Thyroid gland (tissue), 4 donors: ENCODE data around the gene FRMD4B. TPM values are rescaled to one million over a fixed set of nuclear protein-coding genes. Genes with fewer than 3 reads are reported as not detected.

Experiments used
- DNase-seq, 2 donors: peaks; one replicate each; pipeline ENCODE4 v3.0.0-alpha.2; 2019
- H3K27ac ChIP-seq, 3 donors: fragments of 200-600 bp; sonication (generic); 1 replicate in 2 of 3; 2 replicates in 1 of 3; pipeline ENCODE4 v1.5.1; 2016 to 2019; ENCODE audit warnings: mild to moderate bottlenecking in 1 of 3, moderate library complexity in 1 of 3
- H3K27me3 ChIP-seq: fragments of 200-600 bp; sonication (generic); one replicate; pipeline ENCODE4 v1.5.1; 2019
- H3K36me3 ChIP-seq, 2 donors: fragments of 200-600 bp; sonication (generic); one replicate each; pipeline ENCODE4 v1.5.1; 2016 to 2019
- H3K4me1 ChIP-seq, 2 donors: fragments of 200-600 bp; sonication (generic); one replicate each; pipeline ENCODE4 v1.5.1; 2017 to 2019
- H3K4me3 ChIP-seq, 3 donors: fragments of 200-600 bp; sonication (generic); replicated peaks in 1 of 3; 1 replicate in 2 of 3; 2 replicates in 1 of 3; pipeline ENCODE4 v1.5.1; 2016; ENCODE audit warnings: mild to moderate bottlenecking in 1 of 3
- H3K9me3 ChIP-seq: fragments of 200-600 bp; sonication (generic); one replicate; pipeline ENCODE4 v1.5.1; 2017
- POLR2A ChIP-seq, 2 donors: fragments of 450-650 bp; IDR thresholded peaks; one replicate each; pipeline ENCODE4 v1.6.1; 2017; ENCODE audit warnings: antibody characterized with exemption in 2 of 2, mild to moderate bottlenecking in 2 of 2, moderate library complexity in 1 of 2
- WGBS, 2 donors: methylation state at CpG; one replicate each; pipeline ENCODE4 v1.1.5; 2017; 5-methylcytosine and 5-hydroxymethylcytosine counted together
- intact Hi-C: fragments of 100-400 bp; cut with DNase I; formaldehyde crosslinking; loops from one replicate; pipeline ENCODE4 v1.15.1; 2023
- total RNA-seq, 4 donors: library from RNA; depleted of rRNA; stranded (reverse); fragments of >200 nt; gene quantifications; one replicate each; pipeline ENCODE4 v1.2.3, GENCODE V29; 2016
- TF ChIP-seq, protein P1 (sequence below), 6 experiments: fragments of 200-600 bp in 3 of 6; fragments of 450-650 bp in 3 of 6; sonication (generic) in 3 of 6; IDR thresholded peaks; one replicate each; pipeline ENCODE4 v1.5.1; 2016 to 2019; ENCODE audit warnings: antibody characterized with exemption in 6 of 6, mild to moderate bottlenecking in 2 of 6, inconsistent platforms in 1 of 6, moderate library complexity in 1 of 6

The FRMD4B gene
- total RNA-seq, 4 donors from 2014 or later, result 109 to 224 (median 161) TPM

DNA sequence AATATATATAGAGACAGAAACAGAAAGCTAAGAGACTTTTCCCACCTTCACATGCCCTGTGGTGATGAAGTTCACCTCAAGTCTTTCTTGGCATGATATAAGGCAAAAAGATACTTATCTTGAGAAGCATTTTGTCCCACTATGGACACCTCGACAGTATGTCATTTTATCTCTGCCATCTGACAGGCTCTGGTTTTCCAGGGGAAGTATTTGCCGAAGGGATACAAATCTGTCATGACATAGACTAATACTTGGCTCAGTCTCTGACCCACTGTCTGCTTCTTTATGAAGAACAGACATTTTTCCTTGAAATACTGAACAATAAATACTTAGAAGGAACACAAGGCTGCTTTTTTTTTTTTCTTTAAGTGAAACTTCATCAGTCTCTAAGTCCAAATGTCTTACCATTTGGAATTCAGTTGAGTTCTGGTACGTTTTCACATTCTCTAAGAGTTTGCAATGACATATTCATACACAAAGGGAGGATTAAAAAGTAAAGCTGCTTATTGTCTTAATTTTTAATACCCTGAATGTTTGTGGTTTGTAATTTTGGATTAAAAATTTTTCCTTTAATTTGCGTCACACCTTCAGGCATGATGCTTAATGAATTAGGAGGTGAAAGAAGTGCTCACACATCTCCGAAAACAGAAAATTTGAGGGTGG, 175.7 kb downstream of the FRMD4B start:
- TF ChIP-seq, protein P1, sequence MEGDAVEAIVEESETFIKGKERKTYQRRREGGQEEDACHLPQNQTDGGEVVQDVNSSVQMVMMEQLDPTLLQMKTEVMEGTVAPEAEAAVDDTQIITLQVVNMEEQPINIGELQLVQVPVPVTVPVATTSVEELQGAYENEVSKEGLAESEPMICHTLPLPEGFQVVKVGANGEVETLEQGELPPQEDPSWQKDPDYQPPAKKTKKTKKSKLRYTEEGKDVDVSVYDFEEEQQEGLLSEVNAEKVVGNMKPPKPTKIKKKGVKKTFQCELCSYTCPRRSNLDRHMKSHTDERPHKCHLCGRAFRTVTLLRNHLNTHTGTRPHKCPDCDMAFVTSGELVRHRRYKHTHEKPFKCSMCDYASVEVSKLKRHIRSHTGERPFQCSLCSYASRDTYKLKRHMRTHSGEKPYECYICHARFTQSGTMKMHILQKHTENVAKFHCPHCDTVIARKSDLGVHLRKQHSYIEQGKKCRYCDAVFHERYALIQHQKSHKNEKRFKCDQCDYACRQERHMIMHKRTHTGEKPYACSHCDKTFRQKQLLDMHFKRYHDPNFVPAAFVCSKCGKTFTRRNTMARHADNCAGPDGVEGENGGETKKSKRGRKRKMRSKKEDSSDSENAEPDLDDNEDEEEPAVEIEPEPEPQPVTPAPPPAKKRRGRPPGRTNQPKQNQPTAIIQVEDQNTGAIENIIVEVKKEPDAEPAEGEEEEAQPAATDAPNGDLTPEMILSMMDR (IDR thresholded peaks at IDR 0.05), result no peak
- no peak for TF ChIP-seq POLR2A (IDR thresholded peaks at IDR 0.05)
- Histone ChIP-seq H3K36me3 (no peaks in the 10 kb centered on the region), H3K27me3 (no peaks in the 10 kb centered on the region), H3K9me3 (no peaks in the 10 kb centered on the region), H3K4me3 (no peak overlapping the region), H3K4me1 (no peaks in the 10 kb centered on the region), H3K27ac (no peak overlapping the region)
- intact Hi-C loops, result no loop called here
- DNase-seq, result no peak
- 91 to 93% methylated on average over 5 of the region's 5 CpGs for WGBS, 2 donors

DNA sequence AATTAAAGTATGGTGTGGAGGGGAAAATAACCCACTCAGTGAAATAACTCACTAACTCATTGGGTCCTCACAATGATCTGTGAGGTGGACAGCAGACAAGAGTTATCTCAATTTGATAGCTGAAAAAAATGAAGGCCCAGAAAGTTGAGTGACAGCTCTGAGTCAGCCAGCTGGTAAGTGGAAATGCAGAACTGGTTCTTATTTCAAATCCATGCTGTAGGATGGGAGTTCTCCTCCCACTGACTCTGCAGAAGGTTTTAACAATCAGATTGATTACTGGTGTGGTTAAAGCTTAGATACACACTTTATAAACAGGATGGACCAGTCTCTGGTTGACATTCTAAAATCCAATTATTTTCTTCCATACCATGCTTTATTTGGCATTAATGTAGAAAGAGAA, 176.5 kb downstream of the FRMD4B start:
- no peaks in the 10 kb centered on the region for H3K4me1 ChIP-seq
- no peaks in the 10 kb centered on the region for H3K9me3 ChIP-seq
- no peak overlapping the region for H3K27ac ChIP-seq
- no peaks in the 10 kb centered on the region for H3K36me3 ChIP-seq
- no peaks in the 10 kb centered on the region for H3K27me3 ChIP-seq
- no peak for DNase-seq
- TF ChIP-seq POLR2A (IDR thresholded peaks at IDR 0.05), result no peak
- TF ChIP-seq, protein P1 (IDR thresholded peaks at IDR 0.05), result no peak
- no peak overlapping the region for H3K4me3 ChIP-seq
- intact Hi-C loops, result no loop called here

DNA sequence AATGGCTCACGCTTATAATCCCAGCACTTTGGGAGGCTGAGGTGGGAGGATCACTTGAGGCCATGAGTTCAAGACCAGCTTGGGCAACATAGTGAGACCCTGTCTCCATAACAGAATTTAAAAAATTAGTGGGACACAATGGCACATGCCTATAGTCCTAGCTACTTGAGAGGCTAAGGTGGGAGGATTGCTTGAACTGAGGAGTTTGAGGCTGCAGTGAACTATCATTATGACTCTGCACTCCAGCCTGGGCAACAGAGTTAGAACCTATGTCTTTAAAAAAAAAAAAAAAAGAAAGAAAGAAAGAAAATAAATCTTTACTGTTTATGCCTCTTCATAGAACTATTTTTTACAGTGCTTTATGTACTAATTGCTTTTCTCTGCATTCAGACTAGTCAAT, 178.9 kb downstream of the FRMD4B start:
- TF ChIP-seq, protein P1 (IDR thresholded peaks at IDR 0.05), result no peak
- no peak for TF ChIP-seq POLR2A (IDR thresholded peaks at IDR 0.05)
- H3K27ac ChIP-seq, result no peak overlapping the region
- no peak overlapping the region for H3K4me3 ChIP-seq
- H3K27me3 ChIP-seq, result no peaks in the 10 kb centered on the region
- no peaks in the 10 kb centered on the region for H3K36me3 ChIP-seq
- intact Hi-C loops, result no loop called here
- H3K9me3 ChIP-seq, result no peaks in the 10 kb centered on the region
- H3K4me1 ChIP-seq, result peaks cover 0 to 1% of the 10 kb centered on the region in 2 donors
- DNase-seq, result no peak
- 96 to 100% methylated on average over 1 of the region's 1 CpG for WGBS, 2 donors

DNA sequence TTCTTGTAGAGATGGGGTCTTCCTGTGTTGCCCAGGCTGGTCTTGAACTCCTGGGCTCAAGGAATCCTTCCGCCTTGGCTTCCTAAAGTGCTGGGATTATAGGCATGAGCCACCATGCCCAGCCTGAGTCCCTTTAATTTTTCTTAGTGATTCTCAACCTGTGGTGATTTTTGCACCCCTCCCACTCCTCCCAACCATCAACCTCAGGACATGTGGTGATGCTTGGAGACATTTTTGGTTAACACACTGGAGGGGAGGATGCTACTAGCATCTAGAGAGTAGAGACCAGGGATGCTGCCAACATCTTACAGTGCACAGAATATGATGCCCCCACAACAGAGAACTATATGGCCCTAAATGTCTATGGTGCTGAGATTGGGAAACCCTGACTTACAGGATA, 180.5 kb downstream of the FRMD4B start:
- H3K4me3 ChIP-seq, result no peak overlapping the region
- intact Hi-C loops, result no loop called here
- no peaks in the 10 kb centered on the region for H3K9me3 ChIP-seq

DNA sequence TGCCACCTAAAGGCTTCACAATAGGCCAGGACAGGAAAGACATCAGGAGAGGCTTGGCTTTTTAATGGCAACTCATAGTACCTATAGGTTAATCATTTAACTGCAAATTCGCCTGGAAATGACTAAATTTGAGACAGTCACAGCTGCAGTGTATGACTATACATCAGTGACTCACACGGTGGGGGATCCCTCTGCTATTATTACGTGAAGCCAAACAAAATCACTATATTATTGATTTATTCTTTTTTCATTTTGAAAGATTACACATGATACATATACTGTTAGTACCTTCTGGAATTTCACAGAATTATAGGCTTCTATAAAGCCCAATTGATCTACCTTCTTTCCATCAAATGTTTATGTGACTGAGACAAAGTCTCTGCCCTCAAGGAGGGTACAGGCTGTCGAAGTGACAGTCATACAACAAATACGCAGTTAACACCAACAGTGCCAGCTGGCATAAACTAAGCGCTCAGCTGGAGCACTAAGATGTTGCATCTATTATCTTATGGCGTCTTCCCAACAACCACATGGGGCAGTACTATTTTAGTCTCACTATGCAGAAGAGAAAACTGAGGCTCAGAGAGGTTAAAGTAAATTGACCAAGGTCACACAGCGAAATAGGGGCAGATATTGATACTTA, 181.5 kb downstream of the FRMD4B start:
- H3K4me1 ChIP-seq, result peaks cover 17 to 20% of the 10 kb centered on the region in 2 donors
- H3K36me3 ChIP-seq, result no peaks in the 10 kb centered on the region
- H3K27ac ChIP-seq, result peak overlapping the region in 1 of 3 donors; percentile 35
- H3K27me3 ChIP-seq, result no peaks in the 10 kb centered on the region
- WGBS, 2 donors, result 89 to 91% methylated on average over 8 of the region's 8 CpGs
- no peak for DNase-seq
- no peak overlapping the region for H3K4me3 ChIP-seq
- intact Hi-C loops, result no loop called here
- no peaks in the 10 kb centered on the region for H3K9me3 ChIP-seq
- TF ChIP-seq POLR2A (IDR thresholded peaks at IDR 0.05), result no peak
- TF ChIP-seq, protein P1 (IDR thresholded peaks at IDR 0.05), result no peak

More for the DNA sequence above, 180.5 kb downstream of the FRMD4B start:
- no peaks in the 10 kb centered on the region for H3K27me3 ChIP-seq
- WGBS, 2 donors, result 95 to 96% methylated on average over 1 of the region's 1 CpG
- TF ChIP-seq, protein P1 (IDR thresholded peaks at IDR 0.05), result no peak
- no peak for TF ChIP-seq POLR2A (IDR thresholded peaks at IDR 0.05)
- no peak for DNase-seq
- no peak overlapping the region for H3K27ac ChIP-seq
- H3K36me3 ChIP-seq, result no peaks in the 10 kb centered on the region
- H3K4me1 ChIP-seq, result peaks cover 14 to 15% of the 10 kb centered on the region in 2 donors
